ENCODE measurements around the gene KANSL2.
"Not testable (repeated sequence)": the region's sequence is repeated elsewhere in the genome, so short reads cannot be mapped to it uniquely, and the experiment has no call there.

Gene KANSL2

DNA sequence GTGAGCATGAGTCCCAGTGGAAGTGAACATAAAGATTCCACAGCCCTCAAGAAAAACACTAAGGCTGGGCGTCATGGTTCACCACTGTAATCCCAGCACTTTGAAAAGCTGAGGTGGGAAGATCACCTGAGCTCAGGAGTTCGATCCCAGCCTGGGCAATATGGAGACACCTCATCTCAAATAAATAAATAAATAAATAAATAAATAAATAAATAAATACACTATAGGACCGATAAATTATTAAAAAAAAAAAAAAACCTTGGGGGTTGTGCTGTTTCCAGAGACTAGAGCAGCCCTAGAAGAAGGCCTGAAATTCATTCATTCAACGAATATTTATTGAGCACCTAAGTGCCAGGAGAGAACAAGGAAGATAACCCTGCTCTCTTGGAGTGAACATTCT is 1.5 kb upstream of the KANSL2 start:
- DNase-seq: no peak

DNA sequence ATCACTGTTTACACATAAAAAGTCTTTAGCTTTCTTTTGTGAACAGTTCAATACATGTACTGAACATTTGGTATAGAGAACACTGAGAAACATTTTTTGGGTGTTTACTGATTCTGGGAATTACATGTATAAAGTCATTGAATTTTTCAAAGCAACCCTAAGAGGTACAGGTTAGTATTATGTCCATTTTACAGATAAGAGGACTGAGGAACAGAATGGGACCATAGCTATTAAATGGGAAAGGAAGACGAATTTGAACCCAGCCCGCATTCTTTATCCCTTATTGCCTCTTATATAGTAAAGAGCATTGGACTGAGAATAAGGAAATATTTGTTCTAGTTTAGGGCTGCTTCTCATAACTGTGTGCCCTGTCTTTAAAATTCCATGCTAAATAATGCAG is 889 bp upstream of the KANSL2 start:
- no peak for DNase-seq

DNA sequence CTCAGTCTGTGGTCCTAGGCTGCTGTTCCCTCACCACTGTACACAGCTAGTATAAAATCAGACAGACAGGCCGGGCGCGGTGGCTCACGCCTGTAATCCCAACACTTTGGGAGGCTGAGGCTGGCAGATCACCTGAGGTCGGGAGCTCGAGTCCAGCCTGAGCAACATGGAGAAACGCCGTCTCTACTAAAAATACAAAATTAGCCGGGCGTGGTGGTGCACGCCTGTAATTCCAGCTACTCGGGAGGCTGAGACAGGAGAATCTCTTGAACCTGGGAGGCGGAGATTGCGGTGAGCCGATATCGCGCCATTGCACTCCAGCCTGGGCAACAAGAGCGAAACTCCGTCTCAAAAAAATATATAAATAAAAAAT is 481 bp upstream of the KANSL2 start:
- DNase-seq: not testable (repeated sequence)

DNA sequence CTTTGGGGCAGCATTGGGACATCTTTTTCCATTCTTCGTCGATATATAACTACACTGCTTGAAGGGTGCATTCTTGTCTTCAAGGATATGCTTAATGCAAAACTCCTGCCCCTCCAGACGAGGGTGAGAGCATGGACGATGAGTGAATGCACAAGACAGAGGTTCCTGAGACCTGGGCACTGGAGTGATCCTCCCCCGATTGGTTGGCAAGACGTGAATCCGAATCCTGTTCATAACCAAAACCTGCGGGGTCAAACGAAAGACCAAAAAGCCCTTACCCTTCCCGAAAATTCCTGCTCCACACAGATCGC is 684 bp downstream of the KANSL2 start:
- peak in 2 of 56 donors; percentile 41 to 53 for DNase-seq

DNA sequence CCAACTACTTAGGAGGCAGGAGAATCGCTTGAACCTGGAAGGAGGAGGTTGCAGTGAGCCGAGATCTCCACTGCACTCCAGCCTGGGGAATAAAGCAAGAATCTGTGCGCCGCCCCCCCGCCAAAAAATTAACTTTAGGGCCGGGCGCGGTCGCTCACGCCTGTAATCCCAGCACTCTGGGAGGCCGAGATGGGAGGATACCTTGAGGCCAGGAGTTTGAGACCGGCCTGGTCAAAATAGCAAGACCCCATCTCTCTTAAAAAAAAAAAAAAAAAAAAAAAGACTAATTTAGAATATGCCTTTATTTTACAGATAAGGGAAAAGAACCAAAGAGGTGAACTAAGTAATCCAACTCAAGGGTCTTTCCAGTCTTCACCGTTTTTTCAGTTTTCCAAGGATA is 1.2 kb downstream of the KANSL2 start:
- no peak for DNase-seq

DNA sequence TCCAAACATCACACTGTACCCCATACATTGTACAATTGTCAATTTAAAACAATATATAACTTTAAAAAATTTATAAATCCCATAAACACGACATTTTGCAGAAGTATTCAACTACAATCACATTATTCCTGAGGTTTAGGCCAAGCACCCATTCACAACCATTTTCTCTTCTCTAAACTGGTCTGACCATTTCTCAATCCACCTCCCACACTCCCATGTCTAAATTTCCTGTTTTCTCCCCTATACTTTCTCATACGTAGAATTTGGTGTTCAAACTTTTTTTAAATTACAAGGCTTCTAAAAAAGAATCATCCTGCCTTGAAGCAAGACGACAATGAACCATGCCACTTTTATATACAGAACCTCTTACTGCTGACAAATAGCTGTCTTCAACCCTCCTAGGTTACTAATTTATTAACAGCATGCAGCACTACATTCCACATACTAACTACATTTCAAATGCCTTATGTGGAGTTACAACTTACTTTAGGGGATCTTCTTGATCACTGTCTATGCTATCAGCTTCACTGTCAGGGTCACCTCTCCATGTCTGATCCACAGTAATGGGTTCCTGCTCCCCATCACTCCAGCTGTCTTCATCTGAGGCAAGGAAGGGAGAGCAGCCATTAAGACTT is 3.4 kb downstream of the KANSL2 start:
- DNase-seq: no peak

DNA sequence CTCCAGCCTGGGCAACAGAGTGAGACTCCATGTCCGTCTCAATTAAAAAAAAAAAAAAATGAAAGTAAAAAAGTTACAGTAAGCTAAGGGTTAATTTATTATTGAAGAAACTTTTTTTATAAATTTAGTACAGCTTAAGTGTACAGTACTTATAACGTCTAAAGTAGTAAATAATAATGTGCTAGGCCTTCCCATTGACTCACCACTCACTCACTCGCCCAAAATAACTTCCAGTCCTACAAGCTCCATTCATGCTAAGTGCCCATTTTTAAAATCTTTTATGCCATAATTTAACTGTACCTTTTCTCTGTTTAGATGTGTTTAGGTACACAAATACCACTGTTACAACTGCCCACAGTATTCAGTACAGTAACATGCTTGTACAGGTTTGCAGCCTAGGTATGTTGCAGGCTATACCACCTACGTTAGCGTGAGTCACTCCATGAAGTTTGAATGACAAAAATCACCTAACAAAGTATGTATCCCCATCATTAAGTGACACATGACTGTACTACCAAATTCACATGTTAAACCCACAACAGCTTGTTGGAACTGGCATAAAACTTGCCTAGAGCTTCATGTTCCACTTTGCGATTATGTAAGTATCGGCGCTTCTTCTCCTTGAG is 10.7 kb downstream of the KANSL2 start:
- no peak for DNase-seq

DNA sequence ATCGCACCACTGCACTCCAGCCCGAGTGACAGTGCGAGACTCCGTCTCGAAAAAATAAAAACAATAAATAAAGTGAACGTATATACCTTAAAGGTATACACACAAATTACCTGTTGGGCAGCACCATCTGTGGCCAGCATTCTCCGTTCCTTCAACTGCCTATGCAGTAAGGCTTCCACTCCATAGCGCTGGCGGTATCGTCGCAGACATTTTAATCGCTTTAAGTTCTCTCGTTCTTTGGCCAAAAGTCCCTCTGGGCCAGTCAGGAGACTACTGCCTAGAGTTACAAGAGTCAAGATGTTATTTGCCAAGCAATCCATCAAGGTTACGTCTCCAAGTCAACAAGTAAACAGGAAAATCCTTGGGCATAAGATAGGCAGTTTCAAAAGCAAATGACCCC is 13.0 kb downstream of the KANSL2 start:
- DNase-seq: no peak

DNA sequence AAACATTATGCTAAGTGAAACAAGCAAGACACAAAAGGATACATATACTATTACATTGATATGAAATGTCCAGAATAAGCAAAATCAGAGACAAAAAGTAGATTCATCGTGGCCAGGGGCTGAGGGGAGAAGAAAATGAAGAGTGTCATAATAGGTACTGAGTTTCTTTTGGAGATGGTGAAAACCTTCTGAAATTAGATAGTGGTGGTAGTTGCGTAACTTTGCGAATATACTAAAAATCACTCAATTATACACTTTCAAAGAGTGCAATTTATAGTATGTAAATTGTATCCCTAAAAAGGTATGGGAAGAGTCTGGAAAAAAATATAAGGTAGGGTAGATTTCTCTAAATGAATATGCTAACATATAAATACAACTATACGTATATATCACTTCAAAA is 22.2 kb downstream of the KANSL2 start:
- DNase-seq: no peak

DNA sequence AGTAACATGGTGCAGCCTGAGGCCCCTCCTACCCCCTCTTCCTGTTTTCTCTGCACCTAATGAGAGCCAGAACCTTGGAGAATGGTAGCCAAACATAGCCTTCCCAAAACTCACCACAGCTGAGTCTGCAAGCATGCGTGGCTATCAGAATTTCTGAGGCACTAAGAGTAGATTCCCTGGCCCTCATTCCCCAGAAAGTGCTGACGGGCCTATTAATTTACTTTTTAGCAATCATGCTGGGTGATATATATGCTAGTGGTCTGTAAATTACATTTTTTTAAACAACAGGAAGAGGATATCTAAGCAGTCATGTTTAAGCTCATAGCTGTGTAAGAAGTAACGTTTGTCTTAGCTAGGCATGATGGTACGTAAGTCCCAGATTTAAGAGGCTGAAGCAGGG is 30.4 kb downstream of the KANSL2 start:
- no peak for DNase-seq

DNA sequence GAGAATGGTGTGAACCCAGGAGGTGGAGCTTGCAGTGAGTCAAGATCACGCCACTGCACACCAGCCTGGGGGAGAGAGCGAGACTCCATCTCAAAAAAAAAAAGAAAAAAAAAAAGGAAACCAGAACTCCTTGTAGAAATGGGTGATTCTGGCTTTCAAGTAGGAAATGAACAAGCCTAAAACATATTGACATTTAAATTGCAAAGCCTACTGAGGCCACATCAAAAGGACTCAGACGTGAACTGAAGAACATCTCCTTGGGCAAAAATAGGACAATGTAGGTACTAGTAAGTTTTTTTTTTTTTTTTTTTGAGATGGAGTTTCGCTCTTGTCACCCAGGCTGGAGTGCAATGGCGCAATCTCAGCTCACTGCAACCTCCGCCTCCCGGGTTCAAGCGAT is 36.7 kb downstream of the KANSL2 start:
- DNase-seq: not testable (repeated sequence)

DNA sequence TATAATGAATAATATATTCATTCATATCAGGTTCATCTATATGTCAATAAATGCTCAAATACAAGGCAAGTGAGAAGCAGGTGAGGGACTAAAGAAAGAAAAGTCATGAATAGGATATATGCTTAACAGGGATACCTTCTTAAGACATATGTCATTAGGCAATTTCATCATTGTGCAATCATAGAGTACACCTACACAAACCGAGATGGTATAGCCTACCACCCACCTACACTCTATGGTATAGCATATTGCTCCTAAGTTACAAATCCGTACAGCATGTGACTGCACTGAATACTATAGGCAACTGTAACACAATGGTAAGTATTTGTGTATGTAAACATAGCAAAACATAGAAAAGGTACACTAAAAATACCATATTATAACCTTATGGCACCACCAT is 39.0 kb downstream of the KANSL2 start:
- DNase-seq: no peak

DNA sequence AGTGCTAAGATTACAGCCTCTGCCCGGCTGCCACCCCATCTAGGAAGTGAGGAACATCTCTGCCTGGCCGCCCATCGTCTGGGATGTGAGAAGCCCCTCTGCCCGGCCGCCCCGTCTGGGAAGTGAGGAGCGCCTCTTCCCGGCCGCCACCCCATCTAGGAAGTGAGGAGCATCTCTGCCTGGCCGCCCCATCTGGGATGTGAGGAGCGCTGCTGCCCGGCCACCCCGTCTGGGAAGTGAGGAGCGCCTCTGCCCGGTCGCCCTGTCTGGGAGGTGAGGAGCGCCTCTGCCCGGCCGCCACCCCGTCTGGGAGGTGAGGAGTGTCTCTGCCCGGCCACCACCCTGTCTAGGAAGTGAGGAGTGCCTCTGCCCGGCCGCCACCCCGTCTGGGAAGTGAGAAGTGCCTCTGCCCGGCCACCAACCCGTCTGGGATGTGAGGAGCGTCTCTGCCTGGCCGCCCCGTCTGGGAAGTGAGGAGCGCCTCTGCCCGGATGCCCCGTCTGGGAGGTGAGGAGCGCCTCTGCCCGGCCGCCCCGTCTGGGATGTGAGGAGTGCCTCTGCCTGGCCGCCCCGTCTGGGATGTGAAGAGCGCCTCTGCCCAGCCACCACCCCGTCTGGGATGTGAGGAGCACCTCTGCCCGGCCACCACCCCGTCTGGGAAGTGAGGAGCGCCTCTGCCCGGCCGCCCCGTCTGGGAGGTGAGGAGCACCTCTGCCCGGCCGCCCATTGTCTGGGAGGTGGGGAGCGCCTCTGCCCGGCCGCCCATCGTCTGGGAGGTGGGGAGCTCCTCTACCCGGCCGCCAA is 40.1 kb downstream of the KANSL2 start:
- DNase-seq: not testable (repeated sequence)

DNA sequence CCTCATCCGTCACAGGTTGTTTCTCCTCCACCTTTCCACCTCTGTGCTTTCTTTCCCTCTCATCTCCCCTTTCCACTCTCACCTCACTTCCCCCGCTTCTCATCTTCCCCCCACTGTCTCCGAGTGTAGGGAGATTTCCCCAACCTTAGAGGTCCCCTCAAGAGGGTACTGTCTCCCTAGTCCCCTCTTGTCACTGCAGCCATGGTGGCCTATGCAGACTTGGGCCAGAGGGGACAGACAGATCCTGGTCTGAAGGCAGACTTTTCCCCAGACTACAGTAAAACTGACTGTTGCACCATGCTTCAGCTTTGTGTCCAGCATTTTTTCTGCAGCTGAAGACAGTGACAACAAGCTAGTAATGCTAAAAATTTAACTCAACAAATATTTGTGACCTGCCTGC is 41.2 kb downstream of the KANSL2 start:
- no peak for DNase-seq

DNA sequence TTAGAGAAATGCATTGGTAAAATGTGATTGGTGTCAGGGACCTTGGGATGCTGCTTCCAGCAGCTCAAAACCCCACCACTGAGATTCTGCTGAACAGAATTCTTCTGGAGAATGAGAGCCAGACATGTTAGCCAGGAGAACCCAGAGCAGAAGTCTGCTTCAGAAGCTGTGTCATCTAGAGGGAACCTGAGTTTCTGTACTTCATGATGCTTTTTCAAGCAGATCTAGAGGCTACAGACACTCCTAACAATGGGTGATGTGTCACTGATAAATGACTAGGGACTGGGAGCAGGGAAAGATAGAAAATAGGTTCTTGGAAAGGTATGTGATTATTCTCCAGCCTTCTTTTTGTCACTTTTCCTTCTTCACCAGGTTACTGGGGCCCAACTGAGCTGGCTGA is 41.6 kb downstream of the KANSL2 start:
- no peak for DNase-seq

DNA sequence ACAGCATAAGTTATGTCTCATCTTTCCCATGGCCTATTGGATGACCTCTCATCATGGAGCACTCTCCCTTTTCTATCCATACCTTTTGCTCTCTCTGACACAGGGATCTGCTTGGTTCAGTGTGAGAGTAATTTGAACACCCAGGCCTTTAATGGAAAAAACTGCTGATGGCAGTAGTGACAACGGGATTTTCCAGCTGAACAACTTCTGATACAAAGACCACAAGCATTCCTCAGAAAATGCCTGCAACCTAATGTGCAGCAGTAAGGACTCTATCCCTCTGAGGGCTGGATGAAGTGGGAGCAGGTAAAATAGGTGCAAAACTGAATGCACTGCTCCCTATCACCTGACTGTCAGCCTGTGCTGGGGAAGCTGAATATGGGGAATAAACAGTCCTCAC is 51.0 kb downstream of the KANSL2 start:
- no peak for DNase-seq

DNA sequence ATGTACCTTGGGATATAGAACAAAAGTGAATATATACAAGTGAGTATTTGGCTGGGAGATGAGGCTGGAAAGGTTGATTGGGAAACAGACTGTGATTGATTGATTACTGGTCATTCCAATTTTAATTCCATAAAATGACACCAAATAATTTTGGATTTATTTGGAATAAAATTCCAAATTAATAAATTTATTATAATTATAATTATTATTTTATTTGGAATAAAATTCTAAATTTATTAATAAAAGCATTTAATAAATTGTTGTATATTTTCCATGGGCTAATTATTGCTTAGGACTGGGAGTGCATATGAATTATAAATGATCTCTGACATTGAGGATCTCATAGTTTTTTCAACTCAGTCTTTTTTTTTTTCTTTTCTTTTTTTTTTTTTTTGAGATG is 51.7 kb downstream of the KANSL2 start:
- no peak for DNase-seq

DNA sequence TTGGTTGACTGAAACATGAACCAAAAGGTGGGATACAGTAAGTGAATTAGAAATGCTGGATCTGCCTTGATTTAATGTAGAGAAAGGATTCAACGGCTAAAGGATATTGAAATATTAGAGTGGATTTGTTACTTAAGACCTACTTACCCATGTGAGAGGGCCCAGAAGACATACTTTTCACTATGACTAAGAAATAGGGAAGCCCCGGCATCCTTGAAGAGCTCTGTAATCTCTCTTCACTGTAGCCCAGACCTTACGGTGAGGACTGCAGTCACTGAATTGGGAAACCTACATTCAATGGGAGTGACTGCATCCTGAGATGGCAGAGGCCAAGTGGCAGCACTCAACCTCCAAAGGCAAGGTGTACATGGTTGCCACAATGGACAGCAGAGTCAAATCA is 52.5 kb downstream of the KANSL2 start:
- no peak for DNase-seq

DNA sequence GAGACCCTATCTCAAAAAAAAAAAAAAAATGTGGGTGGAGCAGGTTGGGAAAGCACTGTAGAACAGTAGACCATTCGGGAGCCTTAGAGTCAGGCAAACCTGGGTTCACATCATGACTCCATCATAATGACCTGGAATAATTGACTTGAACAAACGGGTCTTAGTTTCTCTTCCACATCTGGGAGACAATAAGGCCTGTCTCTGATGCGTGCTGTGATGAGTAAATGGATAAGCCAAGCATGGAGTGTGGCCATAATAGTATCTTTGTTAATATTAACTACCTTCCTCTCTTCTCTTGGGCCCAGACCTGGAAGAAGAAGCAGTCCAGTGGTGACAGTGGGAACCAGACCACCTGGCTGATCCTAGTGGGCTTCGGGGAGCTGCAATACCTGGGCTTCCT is 54.5 kb downstream of the KANSL2 start:
- no peak for DNase-seq

DNA sequence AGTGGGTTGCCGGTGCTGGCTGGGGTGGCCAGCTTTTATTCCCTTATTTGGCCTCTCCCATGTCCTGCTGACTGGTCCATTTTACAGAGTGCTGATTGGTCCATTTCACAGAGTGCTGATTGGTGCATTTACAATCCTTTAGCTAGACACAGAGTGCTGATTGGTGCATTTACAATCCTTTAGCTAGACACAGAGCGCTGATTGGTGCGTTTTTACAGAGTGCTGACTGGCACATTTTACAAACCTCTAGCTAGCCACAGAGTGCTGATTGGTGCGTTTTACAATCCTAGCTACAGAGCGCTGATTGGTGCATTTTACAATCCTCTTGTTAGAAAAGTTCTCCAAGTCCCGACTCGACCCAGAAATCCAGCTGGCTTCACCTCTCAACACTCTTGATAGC is 59.0 kb downstream of the KANSL2 start:
- DNase-seq: not testable (repeated sequence)

DNA sequence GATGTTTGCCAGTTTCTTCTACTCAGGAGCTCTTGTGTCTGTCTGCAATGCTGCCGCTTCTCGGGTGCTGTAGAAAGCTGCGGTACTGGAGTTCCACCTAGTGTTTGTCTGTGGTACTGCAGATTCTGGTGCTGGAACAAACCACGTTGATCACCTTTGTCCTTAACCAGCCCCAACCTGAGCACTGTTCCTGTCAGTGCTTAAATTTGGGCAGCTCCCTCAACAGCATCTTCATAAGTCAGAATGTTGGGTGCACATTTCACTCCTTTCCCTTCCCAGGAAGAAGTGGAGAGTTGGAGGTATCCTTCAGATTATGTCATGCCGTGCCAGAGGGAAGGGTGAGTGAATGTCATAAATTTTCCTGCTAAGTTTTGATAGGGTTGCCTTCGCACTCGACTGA is 63.5 kb downstream of the KANSL2 start:
- peak in 51 of 56 donors; percentile 1 to 86 (median 41) for DNase-seq

DNA sequence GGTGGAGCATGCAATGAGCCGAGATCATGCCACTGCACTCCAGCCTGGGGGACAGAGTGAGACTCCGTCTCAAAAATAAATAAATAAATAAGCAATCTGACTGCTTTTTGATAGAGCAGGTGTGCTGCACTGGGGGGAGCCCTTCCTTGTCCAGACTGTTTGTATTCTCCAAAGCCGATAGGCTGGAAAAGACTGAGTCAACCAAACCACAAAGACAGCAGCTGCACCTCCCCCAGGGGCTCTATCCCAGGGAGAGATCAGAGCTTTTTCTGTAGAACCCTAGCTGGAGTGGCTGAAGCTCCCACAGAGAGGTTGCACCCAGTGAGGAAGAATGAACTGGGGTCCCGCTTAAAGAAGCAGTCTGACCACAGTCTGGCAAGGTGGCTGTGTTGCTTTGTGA is 66.4 kb downstream of the KANSL2 start:
- DNase-seq: no peak

DNA sequence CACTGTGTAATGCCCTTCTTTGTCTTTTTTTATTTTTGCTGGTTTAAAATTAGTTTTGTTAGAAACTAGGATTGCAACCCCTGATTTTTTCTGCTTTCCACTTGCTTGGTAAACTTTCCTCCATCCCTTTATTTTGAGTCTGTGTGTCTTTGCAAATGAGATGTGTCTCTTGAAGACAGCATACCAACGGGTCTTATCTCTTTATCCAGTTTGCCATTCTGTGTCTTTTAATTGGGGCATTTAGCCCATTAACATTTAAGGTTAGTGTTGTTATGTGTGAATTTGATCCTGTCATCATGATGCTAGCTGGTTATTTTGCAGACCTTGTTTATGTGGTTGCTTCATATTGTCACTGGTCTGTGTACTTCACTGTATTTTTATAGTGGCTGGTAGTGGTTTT is 68.7 kb downstream of the KANSL2 start:
- DNase-seq: no peak

Data from nucleus accumbens (tissue), 56 donors.